Endodermal cell (in vitro differentiated cells): ENCODE measurements around the gene CACNA1E. TPM values are rescaled to one million over a fixed set of nuclear protein-coding genes. Genes with fewer than 3 reads are reported as not detected.

Source experiments
- DNase-seq: peaks from one replicate; pipeline ENCODE4 v3.0.0-alpha.2; 2017
- H3K27ac ChIP-seq: 2 replicates; pipeline ENCODE4 v1.5.1; 2013; ENCODE audit warnings: mild to moderate bottlenecking, low read depth, low read length, moderate library complexity
- H3K27me3 ChIP-seq: 2 replicates; pipeline ENCODE4 v1.6.1; 2013; ENCODE audit warnings: mild to moderate bottlenecking, low read length, moderate library complexity; ENCODE audit not compliant: insufficient read depth, control insufficient read depth, poor library complexity, severe bottlenecking
- H3K36me3 ChIP-seq: 2 replicates; pipeline ENCODE4 v1.7.0; 2013; ENCODE audit warnings: mild to moderate bottlenecking, low read length, moderate library complexity; ENCODE audit not compliant: control insufficient read depth, insufficient read depth
- H3K4me1 ChIP-seq: one replicate; pipeline ENCODE4 v1.7.0; 2013; ENCODE audit warnings: low read length; ENCODE audit not compliant: control insufficient read depth, insufficient read depth
- H3K4me3 ChIP-seq: 2 replicates; pipeline ENCODE4 v1.5.1; 2013; ENCODE audit warnings: mild to moderate bottlenecking, low read length, moderate library complexity
- H3K9ac ChIP-seq: 2 replicates; pipeline ENCODE4 v1.6.1; 2013; ENCODE audit warnings: mild to moderate bottlenecking, low read length, moderate library complexity; ENCODE audit not compliant: poor library complexity, severe bottlenecking; ENCODE audit errors: extremely low read depth
- H3K9me3 ChIP-seq: 2 replicates; pipeline ENCODE4 v1.6.1; 2013; ENCODE audit warnings: mild to moderate bottlenecking, low read length, moderate library complexity; ENCODE audit not compliant: control insufficient read depth
- H3K27ac Mint-ChIP-seq: 2 replicates; pipeline ENCODE4 v1.8.0; 2020; ENCODE audit warnings: mixed read lengths
- H3K27me3 Mint-ChIP-seq: 2 replicates; pipeline ENCODE4 v1.8.0; 2021; ENCODE audit warnings: mild to moderate bottlenecking, mixed read lengths; ENCODE audit not compliant: insufficient read depth
- H3K36me3 Mint-ChIP-seq: 2 replicates; pipeline ENCODE4 v1.8.0; 2020; ENCODE audit warnings: low read depth, mixed read lengths
- H3K4me1 Mint-ChIP-seq: 2 replicates; pipeline ENCODE4 v1.8.0; 2020; ENCODE audit warnings: mixed read lengths
- H3K4me3 Mint-ChIP-seq: 2 replicates; pipeline ENCODE4 v1.8.0; 2020; ENCODE audit warnings: mild to moderate bottlenecking, moderate library complexity, mixed read lengths
- H3K9me3 Mint-ChIP-seq: 2 replicates; pipeline ENCODE4 v1.8.0; 2020; ENCODE audit warnings: mild to moderate bottlenecking, mixed read lengths
- WGBS, 2 experiments: methylation state at CpG; one replicate each; pipeline versions ENCODE4 v1.1.5 to v1.1.7; 2013; ENCODE audit warnings: missing lambda C conversion rate in 2 of 2, mixed read lengths in 1 of 2; ENCODE audit not compliant: insufficient coverage in 1 of 2, insufficient read length in 1 of 2; 5-methylcytosine and 5-hydroxymethylcytosine counted together
- total RNA-seq, 2 donors: library from RNA; stranded (reverse); fragmentation: NEBNext Ultra II Directional in 1 of 2; extraction: Animal tissue kit (Norgen Biotek cat#: 25700) in 1 of 2; gene quantifications; 2 replicates in 1 of 2; 3 replicates in 1 of 2; pipeline ENCODE4 v1.2.1, GENCODE V29; 2021
- TF ChIP-seq, protein P1 (sequence below): fragments of 200-600 bp; sonication (generic); conservative IDR thresholded peaks from 2 replicates; pipeline ENCODE4 v1.5.0; 2021; ENCODE audit warnings: antibody characterized with exemption, mild to moderate bottlenecking

CACNA1E gene
- total RNA-seq, 2 donors from 2014 or later = 4.7 to 5.8 TPM

DNA sequence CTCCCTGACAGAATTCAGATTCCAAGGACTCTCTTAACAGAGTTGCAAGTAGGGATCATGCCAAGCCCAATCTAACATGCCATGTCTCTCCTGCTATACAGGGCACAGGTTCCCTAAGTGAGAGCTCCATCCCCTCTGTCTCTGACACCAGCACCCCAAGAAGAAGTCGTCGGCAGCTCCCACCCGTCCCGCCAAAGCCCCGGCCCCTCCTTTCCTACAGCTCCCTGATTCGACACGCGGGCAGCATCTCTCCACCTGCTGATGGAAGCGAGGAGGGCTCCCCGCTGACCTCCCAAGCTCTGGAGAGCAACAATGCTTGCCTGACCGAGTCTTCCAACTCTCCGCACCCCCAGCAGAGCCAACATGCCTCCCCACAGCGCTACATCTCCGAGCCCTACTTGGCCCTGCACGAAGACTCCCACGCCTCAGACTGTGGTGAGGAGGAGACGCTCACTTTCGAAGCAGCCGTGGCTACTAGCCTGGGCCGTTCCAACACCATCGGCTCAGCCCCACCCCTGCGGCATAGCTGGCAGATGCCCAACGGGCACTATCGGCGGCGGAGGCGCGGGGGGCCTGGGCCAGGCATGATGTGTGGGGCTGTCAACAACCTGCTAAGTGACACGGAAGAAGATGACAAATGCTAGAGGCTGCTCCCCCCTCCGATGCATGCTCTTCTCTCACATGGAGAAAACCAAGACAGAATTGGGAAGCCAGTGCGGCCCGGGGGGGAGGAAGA lies 315.0 kb downstream of the CACNA1E start:
- DNase-seq = no peak
- Mint-ChIP-seq H3K36me3 (no peaks in the 10 kb centered on the region), H3K4me1 (peaks cover 3% of the 10 kb centered on the region), H3K4me3 (no peak overlapping the region), H3K27me3 (peaks cover 7% of the 10 kb centered on the region), H3K9me3 (no peaks in the 10 kb centered on the region), H3K27ac (no peak overlapping the region)
- no peak overlapping the region for H3K9ac ChIP-seq
- no peaks in the 10 kb centered on the region for H3K27me3 ChIP-seq
- TF ChIP-seq, protein P1, sequence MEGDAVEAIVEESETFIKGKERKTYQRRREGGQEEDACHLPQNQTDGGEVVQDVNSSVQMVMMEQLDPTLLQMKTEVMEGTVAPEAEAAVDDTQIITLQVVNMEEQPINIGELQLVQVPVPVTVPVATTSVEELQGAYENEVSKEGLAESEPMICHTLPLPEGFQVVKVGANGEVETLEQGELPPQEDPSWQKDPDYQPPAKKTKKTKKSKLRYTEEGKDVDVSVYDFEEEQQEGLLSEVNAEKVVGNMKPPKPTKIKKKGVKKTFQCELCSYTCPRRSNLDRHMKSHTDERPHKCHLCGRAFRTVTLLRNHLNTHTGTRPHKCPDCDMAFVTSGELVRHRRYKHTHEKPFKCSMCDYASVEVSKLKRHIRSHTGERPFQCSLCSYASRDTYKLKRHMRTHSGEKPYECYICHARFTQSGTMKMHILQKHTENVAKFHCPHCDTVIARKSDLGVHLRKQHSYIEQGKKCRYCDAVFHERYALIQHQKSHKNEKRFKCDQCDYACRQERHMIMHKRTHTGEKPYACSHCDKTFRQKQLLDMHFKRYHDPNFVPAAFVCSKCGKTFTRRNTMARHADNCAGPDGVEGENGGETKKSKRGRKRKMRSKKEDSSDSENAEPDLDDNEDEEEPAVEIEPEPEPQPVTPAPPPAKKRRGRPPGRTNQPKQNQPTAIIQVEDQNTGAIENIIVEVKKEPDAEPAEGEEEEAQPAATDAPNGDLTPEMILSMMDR = no peak
- H3K36me3 ChIP-seq = no peaks in the 10 kb centered on the region
- no peak overlapping the region for H3K4me3 ChIP-seq
- no peaks in the 10 kb centered on the region for H3K9me3 ChIP-seq
- 92 to 95% methylated on average over 21 to 32 of the region's 32 CpGs for WGBS, 2 experiments
- H3K27ac ChIP-seq = no peak overlapping the region
- H3K4me1 ChIP-seq = peaks cover under 1% of the 10 kb centered on the region

DNA sequence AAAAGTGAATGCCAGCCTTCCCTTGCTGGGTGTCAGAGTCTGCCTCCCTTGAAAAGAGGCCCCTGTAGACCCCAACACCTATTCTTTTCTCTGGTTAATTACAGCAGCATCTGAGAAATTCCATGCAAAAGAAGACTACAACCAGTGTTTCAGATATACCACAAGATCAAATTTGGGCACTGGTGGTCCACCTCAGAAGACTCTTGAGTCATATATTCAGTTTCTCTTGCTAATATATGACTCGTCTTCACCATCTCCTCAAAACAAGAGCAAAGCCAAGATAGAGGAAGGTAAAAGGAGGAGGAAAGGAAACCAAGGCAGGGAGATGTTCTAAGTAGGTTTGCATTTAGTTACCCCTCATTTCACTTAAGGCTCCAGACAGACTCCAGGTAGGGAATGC lies 318.3 kb downstream of the CACNA1E start:
- TF ChIP-seq, protein P1 = no peak

DNA sequence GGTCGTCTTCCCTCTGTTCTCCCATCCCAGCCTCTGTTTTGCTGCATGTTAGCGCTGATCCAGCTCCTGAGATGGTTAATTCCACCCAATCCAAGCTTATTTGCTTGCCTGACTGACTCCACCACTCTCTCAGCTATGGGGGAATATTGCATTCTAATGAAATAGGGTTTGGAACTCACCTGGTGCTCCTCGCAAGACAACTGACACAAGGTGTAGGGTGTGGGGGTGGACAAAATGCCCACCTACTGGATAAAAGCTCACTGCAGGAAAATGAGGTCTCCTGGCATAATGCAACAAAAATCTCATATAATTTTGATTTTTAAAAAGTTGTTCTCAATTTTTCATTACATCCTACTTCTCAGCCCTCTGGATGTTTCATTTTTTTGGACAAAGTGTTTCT lies 319.1 kb downstream of the CACNA1E start:
- 89 to 100% methylated on average over 1 to 3 of the region's 3 CpGs for WGBS, 2 experiments
- peaks cover 12% of the 10 kb centered on the region for H3K4me1 Mint-ChIP-seq
- no peak overlapping the region for H3K4me3 Mint-ChIP-seq
- Histone ChIP-seq H3K9ac (no peak overlapping the region), H3K27ac (no peak overlapping the region), H3K9me3 (no peaks in the 10 kb centered on the region), H3K4me3 (no peak overlapping the region), H3K4me1 (peaks cover 4% of the 10 kb centered on the region), H3K27me3 (no peaks in the 10 kb centered on the region), H3K36me3 (no peaks in the 10 kb centered on the region)
- no peaks in the 10 kb centered on the region for H3K36me3 Mint-ChIP-seq
- H3K9me3 Mint-ChIP-seq = no peaks in the 10 kb centered on the region
- H3K27me3 Mint-ChIP-seq = peaks cover 7% of the 10 kb centered on the region
- H3K27ac Mint-ChIP-seq = no peak overlapping the region
- TF ChIP-seq, protein P1 = no peak
- DNase-seq = no peak

More for the DNA sequence above, 318.3 kb downstream of the CACNA1E start:
- Histone ChIP-seq H3K9me3 (no peaks in the 10 kb centered on the region), H3K4me3 (no peak overlapping the region), H3K9ac (no peak overlapping the region), H3K27ac (no peak overlapping the region), H3K36me3 (no peaks in the 10 kb centered on the region), H3K4me1 (peaks cover 2% of the 10 kb centered on the region), H3K27me3 (no peaks in the 10 kb centered on the region)
- peaks cover 7% of the 10 kb centered on the region for H3K27me3 Mint-ChIP-seq
- peaks cover 4% of the 10 kb centered on the region for H3K4me1 Mint-ChIP-seq
- no peak overlapping the region for H3K27ac Mint-ChIP-seq
- DNase-seq = no peak
- H3K4me3 Mint-ChIP-seq = no peak overlapping the region
- no peaks in the 10 kb centered on the region for H3K9me3 Mint-ChIP-seq
- H3K36me3 Mint-ChIP-seq = no peaks in the 10 kb centered on the region
- 100% methylated on average over 1 of the region's 1 CpG; no CpG with 5 or more reads in 1 of the 2 experiments for WGBS, 2 experiments
